HCT116 (cell line): ENCODE measurements around the gene ANO10. TPM values are rescaled to one million over a fixed set of nuclear protein-coding genes. Genes with fewer than 3 reads are reported as not detected.

Experiments
- ATAC-seq: fragments of 200-7000 bp; cut with Tn5 transposase; 2 replicates; pipeline ENCODE4 v1.9.1; 2020; ENCODE audit warnings: mild to moderate bottlenecking, moderate library complexity
- BruUV-seq: library from RNA; stranded (reverse); fragments of 400-500 nt; replicated peaks from 2 replicates; lab custom pipeline; 2021; lab: Mats Ljungman, UMichigan
- CTCF ChIA-PET: fragments of 300-600 bp; sonication (Branson Sonifier 250); formaldehyde crosslinking; loops from one replicate; lab custom pipeline; 2021; ENCODE audit warnings: antibody characterized with exemption; lab: Charles Lee
- POLR2A ChIA-PET: fragments of 300-600, 350-600 bp; sonication (Branson Sonifier 250); formaldehyde crosslinking; loops from one replicate; lab custom pipeline; 2021; ENCODE audit warnings: antibody characterized with exemption; lab: Charles Lee
- RAD21 ChIA-PET, 2 experiments: fragments of 300-600 bp; sonication (Branson Sonifier 250); formaldehyde crosslinking; loops; one replicate each; lab custom pipeline; 2023; ENCODE audit warnings: low total read pairs in 2 of 2; ENCODE audit not compliant: uncharacterized antibody in 2 of 2, unreplicated experiment in 2 of 2, low non-redundant PET in 1 of 2; lab: Charles Lee
- DNase-seq: peaks from one replicate; pipeline ENCODE4 v3.0.0-alpha.2; 2010; ENCODE audit warnings: low read depth, low spot score
- H2AFZ ChIP-seq: fragments of 200-600 bp; shearing (Covaris generic), sonication (generic); 2 replicates; pipeline ENCODE4 v1.6.1; 2017; ENCODE audit warnings: low read depth, mixed run types, mixed read lengths, antibody characterized with exemption, low read length; ENCODE audit not compliant: poor library complexity, severe bottlenecking
- H3K27ac ChIP-seq: 2 replicates; pipeline ENCODE4 v1.5.1; 2012; ENCODE audit warnings: low read depth, low read length
- H3K27me3 ChIP-seq: fragments of 200-600 bp; sonication (generic); 2 replicates; pipeline ENCODE4 v1.6.1; 2016; ENCODE audit warnings: mixed run types, low read length, mixed read lengths; ENCODE audit not compliant: insufficient read depth
- H3K36me3 ChIP-seq, 2 experiments: fragments of 200-500 bp in 1 of 2; fragments of 200-600 bp in 1 of 2; sonication (Bioruptor generic) in 1 of 2; sonication (generic) in 1 of 2; 2 replicates each; pipeline versions ENCODE4 v1.5.1 to v1.6.1; 2014 to 2016; ENCODE audit warnings: low read length in 2 of 2, inconsistent platforms in 1 of 2, mixed read lengths in 1 of 2, mixed run types in 1 of 2; ENCODE audit not compliant: insufficient read depth in 2 of 2, control insufficient read depth in 1 of 2
- H3K4me1 ChIP-seq, 2 experiments: fragments of 200-600 bp in 1 of 2; sonication (generic) in 1 of 2; 2 replicates each; pipeline versions ENCODE4 v1.5.1 to v1.6.1; 2012 to 2017; ENCODE audit warnings: low read length in 2 of 2, inconsistent platforms in 1 of 2, mild to moderate bottlenecking in 1 of 2, mixed read lengths in 1 of 2, mixed run types in 1 of 2, moderate library complexity in 1 of 2; ENCODE audit not compliant: insufficient read depth in 2 of 2, control insufficient read depth in 1 of 2
- H3K4me2 ChIP-seq: fragments of 200-600 bp; sonication (generic); 2 replicates; pipeline ENCODE4 v1.6.1; 2017; ENCODE audit warnings: mixed run types, low read length, mixed read lengths
- H3K4me3 ChIP-seq, 2 experiments: fragments of 200-600 bp in 1 of 2; sonication (generic) in 1 of 2; replicated peaks in 1 of 2; 2 replicates each; pipeline ENCODE4 v1.5.1; 2011 to 2016; ENCODE audit warnings: low read length in 2 of 2, control low read depth in 1 of 2, low read depth in 1 of 2, mild to moderate bottlenecking in 1 of 2, mixed read lengths in 1 of 2, mixed run types in 1 of 2
- H3K79me2 ChIP-seq: fragments of 200-600 bp; sonication (generic); 2 replicates; pipeline ENCODE4 v1.6.1; 2017; ENCODE audit warnings: mild to moderate bottlenecking, mixed run types, low read length, moderate library complexity, mixed read lengths; ENCODE audit not compliant: insufficient read depth
- H3K9ac ChIP-seq: fragments of 200-600 bp; sonication (generic); 2 replicates; pipeline ENCODE4 v1.6.1; 2016; ENCODE audit warnings: low read length, mixed read lengths
- H3K9me2 ChIP-seq: fragments of 200-600 bp; sonication (generic), shearing (Covaris generic); 2 replicates; pipeline ENCODE4 v1.6.1; 2017; ENCODE audit warnings: mixed run types, mild to moderate bottlenecking, moderate library complexity; ENCODE audit not compliant: insufficient read depth
- H3K9me3 ChIP-seq, 2 experiments: fragments of 200-500 bp in 1 of 2; fragments of 200-600 bp in 1 of 2; sonication (Bioruptor generic) in 1 of 2; sonication (generic) in 1 of 2; 2 replicates each; pipeline ENCODE4 v1.6.1; 2014 to 2017; ENCODE audit warnings: low read length in 2 of 2, mixed read lengths in 2 of 2, inconsistent platforms in 1 of 2, low read depth in 1 of 2, mild to moderate bottlenecking in 1 of 2, mixed run types in 1 of 2, moderate library complexity in 1 of 2; ENCODE audit not compliant: control insufficient read depth in 1 of 2, insufficient read depth in 1 of 2
- H4K20me1 ChIP-seq: fragments of 200-600 bp; sonication (generic), shearing (Covaris generic); 2 replicates; pipeline ENCODE4 v1.6.1; 2017; ENCODE audit warnings: mixed run types, mild to moderate bottlenecking, moderate library complexity; ENCODE audit not compliant: insufficient read depth
- ATF3 ChIP-seq: IDR thresholded peaks from 2 replicates; pipeline ENCODE4 v1.6.1; 2012
- EGR1 ChIP-seq: IDR thresholded peaks from 2 replicates; pipeline ENCODE4 v1.6.1; 2012; ENCODE audit warnings: low read depth
- ELF1 ChIP-seq: IDR thresholded peaks from 2 replicates; pipeline ENCODE4 v1.6.1; 2012; ENCODE audit warnings: low read depth, borderline replicate concordance
- EZH2phosphoT487 ChIP-seq: fragments of 200-600 bp; IDR thresholded peaks from 2 replicates; pipeline ENCODE4 v1.6.1; 2018; ENCODE audit warnings: antibody characterized with exemption, borderline replicate concordance
- FOSL1 ChIP-seq: IDR thresholded peaks from 2 replicates; pipeline ENCODE4 v1.6.1; 2012; ENCODE audit warnings: low read depth
- SIN3A ChIP-seq: IDR thresholded peaks from 2 replicates; pipeline ENCODE4 v1.6.1; 2012; ENCODE audit warnings: low read depth
- TCF7L2 ChIP-seq: IDR thresholded peaks from 2 replicates; pipeline ENCODE4 v1.7.0; 2011; ENCODE audit warnings: borderline replicate concordance, inconsistent platforms; ENCODE audit not compliant: insufficient read depth, insufficient read length; ENCODE audit errors: extremely low read depth
- ZBTB33 ChIP-seq: IDR thresholded peaks from 2 replicates; pipeline ENCODE4 v1.6.1; 2011; ENCODE audit warnings: mild to moderate bottlenecking, low read length, moderate library complexity; ENCODE audit not compliant: insufficient replicate concordance; ENCODE audit errors: extremely low read depth
- ZNF274 ChIP-seq: fragments of 200-500 bp; sonication (Bioruptor generic); IDR thresholded peaks from 2 replicates; pipeline ENCODE4 v1.6.1; 2014; ENCODE audit warnings: mild to moderate bottlenecking, low read depth, low read length, inconsistent platforms
- intact Hi-C: fragments of 100-400 bp; cut with micrococcal nuclease; formaldehyde crosslinking; loops from 2 replicates; pipeline ENCODE4 v1.10.0; 2022
- total RNA-seq: library from RNA; stranded (reverse); gene quantifications from one replicate; pipeline ENCODE4 v1.2.1, GENCODE V29; 2021; ENCODE audit not compliant: unreplicated experiment

Gene ANO10
- total RNA-seq, 1 experiment from 2014 or later, result 13.3 TPM

- RAD21 ChIA-PET, result no interaction called here
- no peak for ATAC-seq
Observed at GRCh38 chr3:43425829-43426228, 196.0 kb downstream of the ANO10 start.

GRCh38 chr3:43423639-43424038 lies 198.2 kb downstream of the ANO10 start:
- POLR2A ChIA-PET, result no interaction called here
- Histone ChIP-seq H3K36me3 (no peaks in the 10 kb centered on the region), H3K9me3 (no peaks in the 10 kb centered on the region), H3K9ac (no peak overlapping the region), H4K20me1 (no peaks in the 10 kb centered on the region), H2AFZ (no peak overlapping the region), H3K4me2 (no peak overlapping the region), H3K4me3 (no peak overlapping the region), H3K79me2 (no peaks in the 10 kb centered on the region), H3K27ac (no peak overlapping the region), H3K4me1 (no peaks in the 10 kb centered on the region), H3K27me3 (no peaks in the 10 kb centered on the region), H3K9me2 (no peaks in the 10 kb centered on the region)
- CTCF ChIA-PET, result no interaction called here
- intact Hi-C loops, result no loop called here
- RAD21 ChIA-PET, result no interaction called here
- BruUV-seq, result no TSS peak
- no peak for ATAC-seq
- no peak for TF ChIP-seq ZBTB33
- TF ChIP-seq, all 23 proteins: peak for 0
- no peak for DNase-seq

More at GRCh38 chr3:43425829-43426228, 196.0 kb downstream of the ANO10 start:
- H3K4me2 ChIP-seq, result no peak overlapping the region
- no peaks in the 10 kb centered on the region for H3K9me3 ChIP-seq
- POLR2A ChIA-PET, result no interaction called here
- no peak for TF ChIP-seq TCF7L2
- TF ChIP-seq ELF1, result no peak
- no peak for TF ChIP-seq EZH2phosphoT487
- no peak for TF ChIP-seq FOSL1
- no peak for TF ChIP-seq SIN3A
- TF ChIP-seq ZNF274, result no peak
- no peak for TF ChIP-seq ATF3
- TF ChIP-seq EGR1, result no peak
- H3K79me2 ChIP-seq, result no peaks in the 10 kb centered on the region
- BruUV-seq, result no TSS peak
- intact Hi-C loops, result no loop called here
- no peaks in the 10 kb centered on the region for H3K36me3 ChIP-seq
- H3K4me3 ChIP-seq, result no peak overlapping the region
- no peaks in the 10 kb centered on the region for H3K27me3 ChIP-seq
- CTCF ChIA-PET, result no interaction called here
- no peaks in the 10 kb centered on the region for H3K4me1 ChIP-seq
- no peak overlapping the region for H2AFZ ChIP-seq
- no peaks in the 10 kb centered on the region for H4K20me1 ChIP-seq
- no peaks in the 10 kb centered on the region for H3K9me2 ChIP-seq
- no peak overlapping the region for H3K27ac ChIP-seq
- DNase-seq, result no peak
- H3K9ac ChIP-seq, result no peak overlapping the region
